Lower leg skin (tissue), 3 donors: ENCODE measurements around the gene CPEB2.

Source experiments
- CTCF ChIP-seq, 3 donors: fragments of 450-650 bp; IDR thresholded peaks; one replicate each; pipeline ENCODE4 v1.5.1; 2016; ENCODE audit warnings: antibody characterized with exemption in 3 of 3, mild to moderate bottlenecking in 3 of 3, moderate library complexity in 2 of 3
- POLR2A ChIP-seq, 2 donors: fragments of 450-650 bp; IDR thresholded peaks; one replicate each; pipeline ENCODE4 v1.6.1; 2016 to 2017; ENCODE audit warnings: antibody characterized with exemption in 2 of 2, mild to moderate bottlenecking in 1 of 2, moderate library complexity in 1 of 2

- no peak for TF ChIP-seq CTCF (IDR thresholded peaks at IDR 0.05)
- no peak for TF ChIP-seq POLR2A (IDR thresholded peaks at IDR 0.05)
Measured at GRCh38 chr4:14990484-14990883, 11.8 kb upstream of the CPEB2 start.
